ENCODE measurements around the gene ASCC2.
"Not testable (repeated sequence)": the region's sequence is repeated elsewhere in the genome, so short reads cannot be mapped to it uniquely, and the experiment has no call there.

The ASCC2 gene

GRCh38 chr22:29758068-29758622 lies 79.9 kb downstream of the ASCC2 start:
- peak; percentile 33 to 45 for DNase-seq (ENCODE audit: low read depth in 2 of 2)
- TF ChIP-seq CTCF (IDR thresholded peaks at IDR 0.05; ENCODE audit: low read depth, low read length): no peak
- H3K4me3 ChIP-seq (replicated peaks in 1 of 2; ENCODE audit: low read depth in 2 of 2, low read length in 2 of 2): no peak overlapping the region

GRCh38 chr22:29757096-29757495 lies 81.0 kb downstream of the ASCC2 start:
- H3K4me3 ChIP-seq (replicated peaks in 1 of 2; ENCODE audit: low read depth in 2 of 2, low read length in 2 of 2): no peak overlapping the region
- no peak for DNase-seq (ENCODE audit: low read depth in 2 of 2)
- no peak for TF ChIP-seq CTCF (IDR thresholded peaks at IDR 0.05; ENCODE audit: low read depth, low read length)

GRCh38 chr22:29756341-29756740 lies 81.7 kb downstream of the ASCC2 start:
- DNase-seq (ENCODE audit: low read depth in 2 of 2): no peak
- no peak overlapping the region for H3K4me3 ChIP-seq (replicated peaks in 1 of 2; ENCODE audit: low read depth in 2 of 2, low read length in 2 of 2)
- no peak for TF ChIP-seq CTCF (IDR thresholded peaks at IDR 0.05; ENCODE audit: low read depth, low read length)

GRCh38 chr22:29755889-29756288 lies 82.2 kb downstream of the ASCC2 start:
- TF ChIP-seq CTCF (IDR thresholded peaks at IDR 0.05; ENCODE audit: low read depth, low read length): no peak
- no peak overlapping the region for H3K4me3 ChIP-seq (replicated peaks in 1 of 2; ENCODE audit: low read depth in 2 of 2, low read length in 2 of 2)
- no peak for DNase-seq (ENCODE audit: low read depth in 2 of 2)

GRCh38 chr22:29754658-29755395 lies 83.2 kb downstream of the ASCC2 start:
- DNase-seq (ENCODE audit: low read depth in 2 of 2); H3K4me3 ChIP-seq (replicated peaks in 1 of 2; ENCODE audit: low read depth in 2 of 2, low read length in 2 of 2): not testable (repeated sequence)

GRCh38 chr22:29753808-29754657 lies 84.0 kb downstream of the ASCC2 start:
- no peak overlapping the region for H3K4me3 ChIP-seq (replicated peaks in 1 of 2; ENCODE audit: low read depth in 2 of 2, low read length in 2 of 2)
- no peak for DNase-seq (ENCODE audit: low read depth in 2 of 2)
- no peak for TF ChIP-seq CTCF (IDR thresholded peaks at IDR 0.05; ENCODE audit: low read depth, low read length)

GRCh38 chr22:29751669-29752068 lies 86.4 kb downstream of the ASCC2 start:
- no peak for TF ChIP-seq CTCF (IDR thresholded peaks at IDR 0.05; ENCODE audit: low read depth, low read length)
- H3K4me3 ChIP-seq (replicated peaks in 1 of 2; ENCODE audit: low read depth in 2 of 2, low read length in 2 of 2): no peak overlapping the region
- DNase-seq (ENCODE audit: low read depth in 2 of 2): no peak
